IMR-90 (cell line): ENCODE data around the gene GPR3. TPM values are rescaled to one million over a fixed set of nuclear protein-coding genes. Genes with fewer than 3 reads are reported as not detected.

Source experiments
- ATAC-seq: fragments of 200-7000 bp; cut with Tn5 transposase; 2 replicates; pipeline ENCODE4 v1.9.1; 2020; ENCODE audit warnings: low read depth, mild to moderate bottlenecking, moderate library complexity
- BruUV-seq: library from RNA; stranded (reverse); fragments of 400-500 nt; replicated peaks from 2 replicates; lab custom pipeline; 2021; lab: Mats Ljungman, UMichigan
- CTCF ChIA-PET: fragments of 300-600 bp; formaldehyde crosslinking; extraction: SDS; loops from one replicate; lab custom pipeline; 2021; ENCODE audit warnings: antibody characterized with exemption; lab: Yijun Ruan, JAX
- POLR2A ChIA-PET: fragments of 300-600 bp; sonication (Branson Sonifier 250); formaldehyde crosslinking; loops from one replicate; lab custom pipeline; 2022; ENCODE audit warnings: antibody characterized with exemption; ENCODE audit not compliant: unreplicated experiment; lab: Charles Lee
- DNase-seq: peaks from one replicate; pipeline ENCODE4 v3.0.0; 2013
- H2AFZ ChIP-seq: replicated peaks from 2 replicates; pipeline ENCODE3; 2013; ENCODE audit warnings: low read length, mild to moderate bottlenecking; ENCODE audit not compliant: poor library complexity
- H2AK5ac ChIP-seq: 2 replicates; pipeline ENCODE4 v1.6.1; 2013; ENCODE audit warnings: low read depth, low read length, inconsistent platforms
- H2AK9ac ChIP-seq: replicated peaks from 2 replicates; pipeline ENCODE3; 2013; ENCODE audit warnings: mild to moderate bottlenecking, low read depth, low read length, moderate library complexity; ENCODE audit not compliant: poor library complexity
- H2BK120ac ChIP-seq: 2 replicates; pipeline ENCODE4 v1.6.1; 2013; ENCODE audit warnings: low read depth, low read length, inconsistent platforms
- H2BK15ac ChIP-seq: 3 replicates; pipeline ENCODE4 v1.6.1; 2013; ENCODE audit warnings: low read depth, low read length, inconsistent platforms
- H2BK20ac ChIP-seq: 2 replicates; pipeline ENCODE4 v1.6.1; 2013; ENCODE audit warnings: low read depth, mild to moderate bottlenecking, inconsistent platforms, low read length, moderate library complexity
- H2BK5ac ChIP-seq: 2 replicates; pipeline ENCODE4 v1.6.1; 2013; ENCODE audit warnings: mild to moderate bottlenecking, low read depth, low read length, inconsistent platforms; ENCODE audit not compliant: poor library complexity, severe bottlenecking
- H3K14ac ChIP-seq: replicated peaks from 2 replicates; pipeline ENCODE4 v1.6.1; 2013; ENCODE audit warnings: low read depth, low read length, inconsistent platforms
- H3K18ac ChIP-seq: 2 replicates; pipeline ENCODE4 v1.6.1; 2013; ENCODE audit warnings: low read depth, low read length, control low read depth
- H3K23ac ChIP-seq: 2 replicates; pipeline ENCODE4 v1.6.1; 2013; ENCODE audit warnings: low read depth, low read length, inconsistent platforms
- H3K27ac ChIP-seq: 2 replicates; pipeline ENCODE4 v1.5.1; 2013; ENCODE audit warnings: mild to moderate bottlenecking, control low read depth, low read length; ENCODE audit not compliant: insufficient read depth
- H3K27me3 ChIP-seq: 2 replicates; pipeline ENCODE4 v1.6.1; 2013; ENCODE audit warnings: low read length; ENCODE audit not compliant: control insufficient read depth, insufficient read depth
- H3K36me3 ChIP-seq: 2 replicates; pipeline ENCODE4 v1.6.1; 2013; ENCODE audit warnings: low read length, mixed read lengths; ENCODE audit not compliant: control insufficient read depth, insufficient read depth
- H3K4ac ChIP-seq: 2 replicates; pipeline ENCODE4 v1.6.1; 2013; ENCODE audit warnings: low read depth, low read length, inconsistent platforms
- H3K4me1 ChIP-seq: 2 replicates; pipeline ENCODE4 v1.6.1; 2013; ENCODE audit warnings: low read length, mixed read lengths; ENCODE audit not compliant: control insufficient read depth, insufficient read depth
- H3K4me2 ChIP-seq: 2 replicates; pipeline ENCODE4 v1.6.1; 2013; ENCODE audit warnings: low read depth, mild to moderate bottlenecking, control low read depth, low read length, moderate library complexity
- H3K4me3 ChIP-seq: 2 replicates; pipeline ENCODE4 v1.5.1; 2013; ENCODE audit warnings: low read depth, mild to moderate bottlenecking, control low read depth, low read length, moderate library complexity; ENCODE audit not compliant: insufficient read depth
- H3K56ac ChIP-seq: 2 replicates; pipeline ENCODE4 v1.6.1; 2013; ENCODE audit warnings: low read length, inconsistent platforms; ENCODE audit not compliant: insufficient read depth; ENCODE audit errors: extremely low read depth
- H3K79me1 ChIP-seq, 2 experiments: 2 replicates each; pipeline ENCODE4 v1.6.1; 2013; ENCODE audit warnings: low read length in 2 of 2, inconsistent platforms in 1 of 2, low read depth in 1 of 2
- H3K9ac ChIP-seq: 2 replicates; pipeline ENCODE4 v1.6.1; 2013; ENCODE audit warnings: low read depth, low read length, control low read depth
- H3K9me1 ChIP-seq: 2 replicates; pipeline ENCODE4 v1.6.1; 2013; ENCODE audit warnings: low read length, inconsistent platforms; ENCODE audit not compliant: insufficient read depth
- H3K9me3 ChIP-seq: 2 replicates; pipeline ENCODE4 v1.6.1; 2013; ENCODE audit warnings: low read length; ENCODE audit not compliant: control insufficient read depth, insufficient read depth
- H4K20me1 ChIP-seq: 2 replicates; pipeline ENCODE4 v1.6.1; 2013; ENCODE audit warnings: low read length, inconsistent platforms; ENCODE audit not compliant: insufficient read depth
- H4K5ac ChIP-seq: 2 replicates; pipeline ENCODE4 v1.6.1; 2013; ENCODE audit warnings: mild to moderate bottlenecking, low read depth, low read length, control low read depth
- H4K8ac ChIP-seq, 2 experiments: 2 replicates each; pipeline ENCODE4 v1.6.1; 2013; ENCODE audit warnings: low read depth in 2 of 2, low read length in 2 of 2, control low read depth in 1 of 2, inconsistent platforms in 1 of 2
- H4K91ac ChIP-seq: 2 replicates; pipeline ENCODE4 v1.6.1; 2013; ENCODE audit warnings: low read depth, low read length, inconsistent platforms; ENCODE audit not compliant: insufficient read depth
- BHLHE40 ChIP-seq: fragments of 150-350 bp; IDR thresholded peaks from 2 replicates; pipeline ENCODE4 v1.6.1; 2016; ENCODE audit warnings: mild to moderate bottlenecking, low read depth, low read length
- CEBPB ChIP-seq: IDR thresholded peaks from 2 replicates; pipeline ENCODE4 v1.6.1; 2012; ENCODE audit warnings: low read depth, low read length, improper control_type of control experiment
- CHD1 ChIP-seq: IDR thresholded peaks from 2 replicates; pipeline ENCODE4 v1.6.1; 2012; ENCODE audit warnings: low read depth, low read length, improper control_type of control experiment
- FOS ChIP-seq: fragments of 150-350 bp; IDR thresholded peaks from 2 replicates; pipeline ENCODE4 v1.6.1; 2016; ENCODE audit warnings: low read depth, low read length
- MAFK ChIP-seq: IDR thresholded peaks from 2 replicates; pipeline ENCODE4 v1.6.1; 2012; ENCODE audit warnings: low read depth, low read length, improper control_type of control experiment
- MAZ ChIP-seq: IDR thresholded peaks from 2 replicates; pipeline ENCODE4 v1.6.1; 2012; ENCODE audit warnings: low read depth, mild to moderate bottlenecking, low read length, improper control_type of control experiment, moderate library complexity, borderline replicate concordance
- MXI1 ChIP-seq: IDR thresholded peaks from 2 replicates; pipeline ENCODE4 v1.6.1; 2012; ENCODE audit warnings: low read depth, mild to moderate bottlenecking, low read length, moderate library complexity, borderline replicate concordance
- NFE2L2 ChIP-seq: fragments of 150-350 bp; IDR thresholded peaks from 2 replicates; pipeline ENCODE4 v1.6.1; 2016; ENCODE audit warnings: low read depth, mild to moderate bottlenecking, low read length
- POLR2A ChIP-seq: IDR thresholded peaks from 2 replicates; pipeline ENCODE4 v1.6.1; 2012; ENCODE audit warnings: mild to moderate bottlenecking, low read depth, low read length
- RAD21 ChIP-seq: IDR thresholded peaks from 2 replicates; pipeline ENCODE4 v1.6.1; 2012; ENCODE audit warnings: low read length, improper control_type of control experiment
- RCOR1 ChIP-seq: IDR thresholded peaks from 2 replicates; pipeline ENCODE4 v1.6.1; 2012; ENCODE audit warnings: mild to moderate bottlenecking, low read length, improper control_type of control experiment; ENCODE audit not compliant: insufficient replicate concordance
- RFX5 ChIP-seq: IDR thresholded peaks from 2 replicates; pipeline ENCODE4 v1.8.0; 2012; ENCODE audit warnings: low read depth, mild to moderate bottlenecking, low read length, moderate library complexity
- SMC3 ChIP-seq: fragments of 150-350 bp; IDR thresholded peaks from 2 replicates; pipeline ENCODE4 v1.6.1; 2016; ENCODE audit warnings: low read depth, mild to moderate bottlenecking, antibody characterized with exemption, low read length, moderate library complexity
- WGBS, 2 experiments: methylation state at CpG; one replicate each; pipeline versions ENCODE4 v1.1.5 to v1.1.7; 2013; ENCODE audit warnings: missing lambda C conversion rate in 2 of 2; ENCODE audit not compliant: insufficient read length in 1 of 2; ENCODE audit errors: extremely low coverage in 2 of 2; 5-methylcytosine and 5-hydroxymethylcytosine counted together
- dilution Hi-C: fragments of 300-500 bp; cut with HindIII; formaldehyde crosslinking; loops from one replicate; pipeline ENCODE4 v1.14.3; 2018; ENCODE audit warnings: low sequenced_read_pairs; ENCODE audit not compliant: unreplicated experiment
- in situ Hi-C: fragments of 300-500 bp; cut with MboI; formaldehyde crosslinking; loops from 3 replicates; pipeline ENCODE4 v1.14.3; 2019; ENCODE audit warnings: low sequenced_read_pairs, inconsistent platforms, mixed read lengths
- intact Hi-C: fragments of 100-400 bp; cut with micrococcal nuclease; formaldehyde crosslinking; loops from 2 replicates; pipeline ENCODE4 v1.10.0; 2022
- polyA plus RNA-seq, 3 experiments: library from polyadenylated mRNA; depleted of rRNA; stranded (reverse); fragments of >200 nt; gene quantifications; 2 replicates each; pipeline ENCODE4 v1.2.3, GENCODE V29; 2012; ENCODE audit warnings: low replicate concordance in 1 of 3
- total RNA-seq: library from RNA; depleted of rRNA; stranded (reverse); fragments of >200 nt; gene quantifications from 2 replicates; pipeline ENCODE4 v1.2.3, GENCODE V29; 2012
- TF ChIP-seq, protein P1 (sequence below): conservative IDR thresholded peaks from 2 replicates; pipeline ENCODE4 v1.5.1; 2012; ENCODE audit warnings: mild to moderate bottlenecking, low read depth, low read length, improper control_type of control experiment
- TF ChIP-seq, protein P2 (sequence below): fragments of 150-350 bp; IDR thresholded peaks from 2 replicates; pipeline ENCODE4 v1.6.1; 2017; ENCODE audit warnings: mild to moderate bottlenecking, antibody characterized with exemption, low read length, low read depth
- TF ChIP-seq, protein P3 (sequence below): fragments of 150-350 bp; IDR thresholded peaks from 2 replicates; pipeline ENCODE4 v1.6.1; 2016; ENCODE audit warnings: low read depth, mild to moderate bottlenecking, low read length, moderate library complexity, borderline replicate concordance

Gene GPR3
- total and polyA plus RNA-seq, 2 of the 4 experiments (the other 2 are of a cell fraction) = 0.72 to 4.8 TPM

DNA sequence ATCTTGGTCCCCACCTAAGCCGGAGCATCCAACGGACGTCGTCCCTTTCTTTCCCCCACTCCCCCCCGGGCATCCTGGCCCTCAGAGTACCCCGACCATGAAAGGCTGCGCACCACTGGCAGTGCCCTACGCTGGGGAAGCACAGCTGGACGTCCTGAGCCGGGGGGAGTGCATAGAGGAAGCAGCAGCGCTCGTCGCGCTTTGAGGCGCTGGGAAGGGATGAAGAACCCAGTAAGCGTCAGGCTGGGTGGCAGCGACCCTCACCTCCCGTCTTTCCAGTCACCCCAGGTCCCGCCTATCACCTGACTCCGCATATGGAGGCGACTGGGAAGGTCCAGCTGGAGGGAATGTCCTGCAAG is 31.4 kb upstream of the GPR3 start:
- Histone ChIP-seq H4K91ac (no peak overlapping the region), H3K4ac (no peak overlapping the region), H3K14ac (no peak overlapping the region), H3K4me3 (no peak overlapping the region), H3K4me2 (no peak overlapping the region), H2AFZ (no peak overlapping the region), H3K18ac (no peak overlapping the region), H3K27ac (no peak overlapping the region), H3K9me1 (peaks cover 12% of the 10 kb centered on the region), H2BK5ac (no peak overlapping the region), H2BK20ac (no peak overlapping the region), H3K56ac (no peak overlapping the region), H3K36me3 (peaks cover 47% of the 10 kb centered on the region), H3K9ac (no peak overlapping the region), H4K20me1 (peaks cover 2% of the 10 kb centered on the region; the same call in 1 of the 2 replicates), H3K79me1 (peaks cover 6 to 13% of the 10 kb centered on the region in 2 experiments; a peak in 3 of 4 replicates), H3K9me3 (no peaks in the 10 kb centered on the region), H3K23ac (no peak overlapping the region), H2BK15ac (no peak overlapping the region), H2BK120ac (no peak overlapping the region), H4K8ac (no peak overlapping the region), H3K4me1 (peaks cover 7% of the 10 kb centered on the region; the same call in 1 of the 2 replicates), H2AK9ac (peak overlapping the region; percentile 42), H3K27me3 (no peaks in the 10 kb centered on the region), H2AK5ac (no peak overlapping the region), H4K5ac (no peak overlapping the region)
- no TSS peak for BruUV-seq
- no peak for TF ChIP-seq RAD21
- TF ChIP-seq RCOR1 = no peak
- TF ChIP-seq CEBPB = no peak
- TF ChIP-seq MXI1 = no peak
- no peak for TF ChIP-seq CHD1
- TF ChIP-seq POLR2A = no peak
- TF ChIP-seq, protein P1, sequence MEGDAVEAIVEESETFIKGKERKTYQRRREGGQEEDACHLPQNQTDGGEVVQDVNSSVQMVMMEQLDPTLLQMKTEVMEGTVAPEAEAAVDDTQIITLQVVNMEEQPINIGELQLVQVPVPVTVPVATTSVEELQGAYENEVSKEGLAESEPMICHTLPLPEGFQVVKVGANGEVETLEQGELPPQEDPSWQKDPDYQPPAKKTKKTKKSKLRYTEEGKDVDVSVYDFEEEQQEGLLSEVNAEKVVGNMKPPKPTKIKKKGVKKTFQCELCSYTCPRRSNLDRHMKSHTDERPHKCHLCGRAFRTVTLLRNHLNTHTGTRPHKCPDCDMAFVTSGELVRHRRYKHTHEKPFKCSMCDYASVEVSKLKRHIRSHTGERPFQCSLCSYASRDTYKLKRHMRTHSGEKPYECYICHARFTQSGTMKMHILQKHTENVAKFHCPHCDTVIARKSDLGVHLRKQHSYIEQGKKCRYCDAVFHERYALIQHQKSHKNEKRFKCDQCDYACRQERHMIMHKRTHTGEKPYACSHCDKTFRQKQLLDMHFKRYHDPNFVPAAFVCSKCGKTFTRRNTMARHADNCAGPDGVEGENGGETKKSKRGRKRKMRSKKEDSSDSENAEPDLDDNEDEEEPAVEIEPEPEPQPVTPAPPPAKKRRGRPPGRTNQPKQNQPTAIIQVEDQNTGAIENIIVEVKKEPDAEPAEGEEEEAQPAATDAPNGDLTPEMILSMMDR = no peak
- TF ChIP-seq, protein P2, sequence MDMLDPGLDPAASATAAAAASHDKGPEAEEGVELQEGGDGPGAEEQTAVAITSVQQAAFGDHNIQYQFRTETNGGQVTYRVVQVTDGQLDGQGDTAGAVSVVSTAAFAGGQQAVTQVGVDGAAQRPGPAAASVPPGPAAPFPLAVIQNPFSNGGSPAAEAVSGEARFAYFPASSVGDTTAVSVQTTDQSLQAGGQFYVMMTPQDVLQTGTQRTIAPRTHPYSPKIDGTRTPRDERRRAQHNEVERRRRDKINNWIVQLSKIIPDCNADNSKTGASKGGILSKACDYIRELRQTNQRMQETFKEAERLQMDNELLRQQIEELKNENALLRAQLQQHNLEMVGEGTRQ = no peak
- TF ChIP-seq, protein P3, sequence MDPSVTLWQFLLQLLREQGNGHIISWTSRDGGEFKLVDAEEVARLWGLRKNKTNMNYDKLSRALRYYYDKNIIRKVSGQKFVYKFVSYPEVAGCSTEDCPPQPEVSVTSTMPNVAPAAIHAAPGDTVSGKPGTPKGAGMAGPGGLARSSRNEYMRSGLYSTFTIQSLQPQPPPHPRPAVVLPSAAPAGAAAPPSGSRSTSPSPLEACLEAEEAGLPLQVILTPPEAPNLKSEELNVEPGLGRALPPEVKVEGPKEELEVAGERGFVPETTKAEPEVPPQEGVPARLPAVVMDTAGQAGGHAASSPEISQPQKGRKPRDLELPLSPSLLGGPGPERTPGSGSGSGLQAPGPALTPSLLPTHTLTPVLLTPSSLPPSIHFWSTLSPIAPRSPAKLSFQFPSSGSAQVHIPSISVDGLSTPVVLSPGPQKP = no peak
- no peak for TF ChIP-seq BHLHE40
- TF ChIP-seq RFX5 = no peak
- no peak for TF ChIP-seq MAFK
- no peak for TF ChIP-seq FOS
- no peak for TF ChIP-seq NFE2L2
- TF ChIP-seq MAZ = no peak
- TF ChIP-seq SMC3 = no peak
- DNase-seq = no peak
- intact Hi-C loops (no loop called here), in situ Hi-C loops (no loop called here), dilution Hi-C loops (no loop called here)
- ATAC-seq = no peak
- WGBS, 2 experiments = 81% methylated on average over 10 of the region's 21 CpGs; no CpG with 5 or more reads in 1 of the 2 experiments
- ChIA-PET POLR2A (no interaction called here), CTCF (no interaction called here)
